AG09309 (cell line): ENCODE results near the gene LRRN3.

ENCODE experiments used
- DNase-seq: peaks from one replicate; pipeline ENCODE4 v3.0.0-alpha.2; 2010; ENCODE audit warnings: low read depth
- H3K4me3 ChIP-seq: 2 replicates; pipeline ENCODE4 v1.5.1; 2011; ENCODE audit warnings: mild to moderate bottlenecking, low read depth, low read length, moderate library complexity; ENCODE audit not compliant: control insufficient read depth
- CTCF ChIP-seq: IDR thresholded peaks from 2 replicates; pipeline ENCODE4 v1.5.1; 2011; ENCODE audit warnings: mild to moderate bottlenecking, low read depth, low read length, inconsistent platforms; ENCODE audit not compliant: insufficient read depth, control insufficient read depth; ENCODE audit errors: missing control alignments

Gene LRRN3

GRCh38 chr7:111159426-111159825 is 68.5 kb downstream of the LRRN3 start:
- no peak for TF ChIP-seq CTCF
- H3K4me3 ChIP-seq = no peak overlapping the region
- peak; percentile 7 for DNase-seq

GRCh38 chr7:111160297-111160696 is 69.4 kb downstream of the LRRN3 start:
- TF ChIP-seq CTCF = no peak
- DNase-seq = no peak
- H3K4me3 ChIP-seq = no peak overlapping the region

- no peak overlapping the region for H3K4me3 ChIP-seq
- TF ChIP-seq CTCF = no peak
- DNase-seq = no peak
Observed at GRCh38 chr7:111162692-111163091, 71.8 kb downstream of the LRRN3 start.

GRCh38 chr7:111164442-111164841 is 73.5 kb downstream of the LRRN3 start:
- no peak for DNase-seq
- H3K4me3 ChIP-seq = no peak overlapping the region
- TF ChIP-seq CTCF = no peak

GRCh38 chr7:111168182-111168581 is 77.3 kb downstream of the LRRN3 start:
- H3K4me3 ChIP-seq = no peak overlapping the region
- no peak for TF ChIP-seq CTCF
- no peak for DNase-seq

- H3K4me3 ChIP-seq = no peak overlapping the region
- no peak for TF ChIP-seq CTCF
- no peak for DNase-seq
Observed at GRCh38 chr7:111172564-111173257, 81.8 kb downstream of the LRRN3 start.

- TF ChIP-seq CTCF = no peak
- no peak for DNase-seq
- H3K4me3 ChIP-seq = no peak overlapping the region
Observed at GRCh38 chr7:111173528-111173927, 82.6 kb downstream of the LRRN3 start.
